NCI-H526 treated with DMSO at 0.1 percent for 48 hours (cell line): ENCODE results near the gene GALNTL6.
"Not testable (repeated sequence)": the region's sequence is repeated elsewhere in the genome, so short reads cannot be mapped to it uniquely, and the experiment has no call there.

Source experiments
- DNase-seq: peaks from one replicate; lab custom pipeline; 2025; lab: John Stamatoyannopoulos, UW

GALNTL6 gene

GRCh38 chr4:172393220-172393619, 580.0 kb downstream of the GALNTL6 start:
- no peak for DNase-seq

- DNase-seq, result no peak
Observed at GRCh38 chr4:172404676-172405075, 591.5 kb downstream of the GALNTL6 start.

GRCh38 chr4:172410363-172410762, 597.2 kb downstream of the GALNTL6 start:
- no peak for DNase-seq

- no peak for DNase-seq
Observed at GRCh38 chr4:172411149-172411548, 597.9 kb downstream of the GALNTL6 start.

- no peak for DNase-seq
Observed at GRCh38 chr4:172412851-172413580, 599.8 kb downstream of the GALNTL6 start.

- not testable (repeated sequence) for DNase-seq
Observed at GRCh38 chr4:172428979-172429378, 615.8 kb downstream of the GALNTL6 start.

GRCh38 chr4:172480471-172480870, 667.3 kb downstream of the GALNTL6 start:
- no peak for DNase-seq

- DNase-seq, result no peak
Observed at GRCh38 chr4:172481802-172482508, 668.8 kb downstream of the GALNTL6 start.

GRCh38 chr4:172485007-172485406, 671.8 kb downstream of the GALNTL6 start:
- DNase-seq, result no peak

GRCh38 chr4:172486531-172486930, 673.3 kb downstream of the GALNTL6 start:
- no peak for DNase-seq

GRCh38 chr4:172489861-172490260, 676.7 kb downstream of the GALNTL6 start:
- DNase-seq, result no peak

- DNase-seq, result no peak
Observed at GRCh38 chr4:172495769-172496168, 682.6 kb downstream of the GALNTL6 start.

GRCh38 chr4:172497321-172497720, 684.1 kb downstream of the GALNTL6 start:
- no peak for DNase-seq

GRCh38 chr4:172514011-172514410, 700.8 kb downstream of the GALNTL6 start:
- DNase-seq, result no peak

GRCh38 chr4:172514801-172515200, 701.6 kb downstream of the GALNTL6 start:
- DNase-seq, result no peak

GRCh38 chr4:172515266-172515879, 702.2 kb downstream of the GALNTL6 start:
- no peak for DNase-seq

- no peak for DNase-seq
Observed at GRCh38 chr4:172517391-172517790, 704.2 kb downstream of the GALNTL6 start.

GRCh38 chr4:172521248-172521647, 708.0 kb downstream of the GALNTL6 start:
- no peak for DNase-seq

- no peak for DNase-seq
Observed at GRCh38 chr4:172521680-172522079, 708.5 kb downstream of the GALNTL6 start.

GRCh38 chr4:172543249-172543648, 730.0 kb downstream of the GALNTL6 start:
- no peak for DNase-seq

GRCh38 chr4:172546782-172547181, 733.6 kb downstream of the GALNTL6 start:
- no peak for DNase-seq

- DNase-seq, result no peak
Observed at GRCh38 chr4:172547724-172548123, 734.5 kb downstream of the GALNTL6 start.

- no peak for DNase-seq
Observed at GRCh38 chr4:172553216-172553615, 740.0 kb downstream of the GALNTL6 start.
